HG02642 (cell line): ENCODE measurements around the gene BRD7.

Source experiments
- ATAC-seq: cut with Tn5 transposase; IDR thresholded peaks from one replicate; pipeline ENCODE4 v1.9.1; 2021; ENCODE audit warnings: mild to moderate bottlenecking; ENCODE audit not compliant: unreplicated experiment, poor library complexity

Gene BRD7

DNA sequence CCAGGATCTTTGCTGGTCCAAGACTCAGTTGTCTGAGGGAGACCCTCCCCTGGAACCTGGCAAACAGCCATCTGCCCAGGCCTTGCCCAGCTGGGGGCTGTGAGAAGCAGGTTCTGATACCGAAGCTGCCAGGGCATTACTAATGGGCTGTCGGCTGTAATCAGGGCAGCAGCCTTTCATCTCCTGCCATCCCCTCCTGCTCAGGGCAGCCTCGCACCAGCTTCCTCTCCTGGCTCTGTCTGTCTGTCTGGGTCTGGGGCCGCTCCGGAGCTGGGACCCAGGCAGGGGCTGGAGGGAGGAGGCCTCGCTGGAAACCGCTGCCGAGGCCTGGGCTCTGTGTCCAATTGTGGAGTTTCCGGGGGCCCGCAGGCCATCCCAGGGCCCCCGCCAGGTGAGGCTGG is 21.6 kb upstream of the BRD7 start:
- ATAC-seq, result no peak

DNA sequence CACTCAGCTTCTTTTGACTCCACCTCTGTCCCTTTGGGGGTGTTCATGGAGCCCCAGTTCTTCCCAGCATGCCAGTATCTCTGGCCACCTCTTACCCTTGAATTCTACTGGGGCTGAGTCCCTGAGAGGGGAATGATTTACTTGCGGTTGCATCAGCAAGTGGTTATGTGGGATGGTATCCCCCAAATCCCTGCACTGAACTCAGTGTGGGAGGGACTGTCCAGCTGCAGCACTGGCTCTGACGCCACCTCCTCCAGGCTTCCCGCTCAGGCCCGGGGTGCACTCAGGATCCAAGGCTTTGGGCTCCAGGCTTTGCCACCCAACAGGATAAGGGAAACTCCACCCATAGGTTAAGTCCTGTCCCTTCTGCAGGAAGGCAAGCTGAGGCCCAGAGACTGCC is 21.1 kb upstream of the BRD7 start:
- ATAC-seq, result no peak

DNA sequence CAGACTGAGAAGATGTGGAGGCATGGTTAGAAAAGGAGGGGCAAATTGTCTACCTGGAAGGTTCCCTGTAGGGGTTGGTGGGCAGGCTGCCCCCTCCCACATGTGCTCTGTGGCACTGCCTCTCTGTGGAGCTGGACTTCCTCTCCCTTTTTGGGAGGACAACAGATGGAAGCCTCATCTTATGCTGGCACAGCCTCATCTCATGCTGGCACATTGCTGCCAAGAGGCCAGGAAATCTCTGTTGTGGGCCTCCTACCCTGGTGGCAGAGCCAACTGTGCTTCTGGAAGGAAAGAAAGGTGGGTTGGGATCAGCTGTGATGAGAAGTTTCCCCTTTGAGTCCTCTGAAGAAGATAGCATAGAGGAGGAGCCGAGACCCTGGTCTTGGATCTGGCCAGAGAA is 19.7 kb upstream of the BRD7 start:
- no peak for ATAC-seq

DNA sequence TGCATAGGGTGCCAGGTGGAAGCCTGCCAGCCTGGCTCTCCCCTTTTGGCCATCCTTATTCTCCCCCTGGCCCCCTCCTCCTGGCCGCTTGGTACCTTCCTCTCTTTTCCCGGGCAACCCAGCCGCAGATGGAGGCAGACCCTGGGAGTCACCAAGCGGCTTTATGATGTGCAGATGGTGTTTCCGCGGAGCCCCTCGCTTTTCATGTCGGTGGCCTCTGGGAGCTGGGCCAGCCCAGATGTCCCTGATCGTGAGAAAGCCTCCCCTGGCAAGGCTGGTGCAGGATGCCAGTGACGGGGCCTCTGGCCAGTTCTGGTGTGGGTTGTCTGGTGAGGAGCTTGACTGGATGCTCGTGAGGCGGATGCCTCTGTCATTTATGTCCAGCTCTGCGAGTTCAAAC is 18.0 kb upstream of the BRD7 start:
- ATAC-seq, result no peak

DNA sequence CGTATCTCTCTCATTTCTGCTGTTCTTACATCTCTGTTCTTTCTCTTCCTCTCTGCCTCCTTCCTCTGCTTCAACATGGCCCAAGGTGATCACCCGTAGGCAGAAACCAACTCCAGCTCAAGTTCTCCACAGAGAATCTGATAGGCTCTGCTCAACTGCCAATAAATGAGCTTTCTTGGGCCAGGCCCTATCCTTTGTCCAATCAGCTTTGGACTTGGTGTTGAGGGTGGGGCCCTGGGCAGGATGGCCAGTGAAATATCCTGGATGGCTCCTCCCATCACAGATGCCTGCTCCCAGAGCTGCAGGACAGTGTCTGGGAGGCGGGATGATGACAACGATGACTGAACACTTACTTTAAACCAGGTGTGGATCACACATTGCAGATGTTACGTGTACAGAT is 17.4 kb upstream of the BRD7 start:
- ATAC-seq, result no peak

DNA sequence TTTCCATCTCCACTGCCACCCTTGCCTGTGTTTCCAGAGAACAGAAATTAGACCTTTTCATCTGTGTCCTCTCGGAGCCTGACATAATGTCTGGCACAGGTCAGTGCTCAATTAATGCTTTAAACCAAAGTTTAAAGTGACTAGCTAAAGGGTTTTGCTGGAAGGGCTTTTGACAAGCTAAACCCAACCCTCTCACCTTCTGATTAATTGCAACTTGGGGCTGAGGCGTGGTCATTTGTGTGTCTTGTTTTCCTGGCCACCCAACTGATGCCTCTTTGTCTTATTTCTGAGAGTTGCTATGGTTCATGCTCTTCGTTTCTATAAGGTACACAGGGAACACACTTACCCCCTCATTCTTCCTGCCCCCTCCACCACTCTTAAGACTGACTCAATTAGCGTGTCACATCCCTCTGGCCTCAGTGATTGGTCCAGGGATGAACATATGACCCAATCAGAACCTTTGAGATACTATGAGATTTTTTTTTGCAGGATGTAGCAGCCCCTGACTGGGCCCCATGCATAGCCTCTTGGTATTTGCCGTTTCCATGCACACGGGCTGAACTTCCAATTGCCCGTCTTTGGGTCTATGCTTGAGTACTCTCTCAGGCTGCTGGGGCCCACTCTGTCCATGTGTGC is 15.8 kb upstream of the BRD7 start:
- ATAC-seq, result no peak

DNA sequence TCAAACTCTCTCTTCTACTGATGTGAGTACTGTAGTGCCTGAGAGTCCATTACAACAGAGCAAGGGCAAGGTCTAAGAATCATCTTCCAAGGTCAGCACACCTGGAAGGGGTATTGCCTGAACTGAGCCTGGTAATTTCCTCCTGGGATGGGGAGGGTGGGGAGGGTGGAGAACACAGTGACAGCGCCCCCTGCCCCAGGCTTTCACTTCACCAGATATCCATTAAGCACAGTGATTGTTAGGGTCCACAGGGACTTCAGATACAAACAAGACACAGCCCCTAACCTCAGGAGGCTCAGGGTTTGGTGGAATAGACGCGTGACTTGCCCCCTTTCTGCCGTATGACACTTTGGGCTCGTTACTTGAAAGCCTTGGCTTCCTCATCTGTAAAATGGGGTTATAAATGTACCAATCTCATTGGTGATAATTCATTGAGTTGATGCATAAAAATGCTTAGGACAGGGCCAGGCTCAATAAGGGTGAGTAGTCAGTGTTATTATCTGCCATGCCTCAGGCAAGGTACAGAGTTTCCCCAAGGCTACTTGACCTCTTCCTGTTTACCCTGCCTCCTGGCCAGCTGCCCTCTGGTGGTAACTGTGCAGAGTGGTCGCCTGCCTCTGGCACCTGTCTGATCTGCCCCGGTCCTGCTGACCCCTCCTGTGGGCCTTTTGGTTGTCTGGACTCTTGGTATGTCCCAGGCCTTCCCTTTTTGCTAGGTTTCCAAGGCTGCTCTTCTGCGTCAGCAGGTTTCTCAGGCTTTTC is 13.1 kb upstream of the BRD7 start:
- ATAC-seq, result no peak

DNA sequence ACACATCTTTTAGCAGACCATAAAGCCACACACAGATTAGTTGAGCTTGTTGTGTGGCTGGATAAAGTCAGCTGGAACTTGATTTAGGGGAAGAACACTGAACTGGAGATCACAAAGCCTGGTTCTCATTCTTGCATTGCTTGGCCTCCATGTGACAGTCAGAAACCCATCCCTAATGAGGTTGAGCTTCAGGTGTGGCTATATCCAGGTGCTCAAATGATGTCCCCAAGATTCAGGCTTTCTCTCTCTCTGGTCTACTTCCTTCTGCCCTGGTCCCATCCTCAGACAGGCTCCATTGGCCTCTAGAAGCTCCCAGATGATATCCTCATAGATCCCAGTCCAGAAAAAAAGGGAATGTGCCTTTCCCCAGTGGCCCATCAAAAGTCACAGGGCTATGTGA is 9.6 kb upstream of the BRD7 start:
- ATAC-seq, result no peak

DNA sequence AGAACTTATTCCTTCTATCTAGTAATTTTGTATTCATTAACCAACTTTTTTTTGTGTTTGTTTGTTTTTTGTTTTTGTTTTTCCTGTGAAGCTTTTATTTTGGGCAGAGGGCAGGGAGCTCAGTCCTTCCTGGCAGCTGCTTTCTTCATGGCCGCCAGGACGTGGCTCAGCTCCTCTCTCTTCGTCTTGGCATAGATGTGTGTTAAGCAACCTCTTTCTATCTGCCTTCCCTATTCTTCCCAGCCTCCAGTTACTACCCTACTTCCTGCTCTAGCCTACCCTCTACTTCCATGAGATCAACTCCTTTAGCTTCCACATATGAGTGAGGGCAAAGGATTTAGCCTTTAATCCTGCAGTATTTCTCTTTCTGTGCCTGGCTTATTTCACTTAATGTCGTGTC is 8.2 kb upstream of the BRD7 start:
- ATAC-seq, result no peak

DNA sequence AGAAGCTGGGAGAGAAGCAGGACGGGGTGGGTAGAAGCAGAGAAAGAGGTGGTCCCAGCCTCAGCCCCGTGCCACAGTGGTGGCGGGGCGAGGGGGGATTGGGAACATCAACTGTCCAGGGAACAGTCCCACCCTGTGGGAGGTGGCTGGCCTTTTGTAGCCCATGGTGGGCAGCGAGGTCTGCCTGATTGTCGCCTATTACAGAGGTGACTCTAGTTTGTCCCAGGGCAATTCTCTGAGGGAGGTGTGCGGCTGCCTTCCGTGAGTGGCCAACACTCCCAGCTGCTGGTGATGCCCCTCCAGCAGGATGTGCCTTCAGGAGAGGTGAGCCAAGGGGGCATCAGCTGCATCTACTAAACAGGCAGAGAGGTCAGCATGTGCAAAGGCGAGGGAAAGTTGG is 5.0 kb upstream of the BRD7 start:
- no peak for ATAC-seq

DNA sequence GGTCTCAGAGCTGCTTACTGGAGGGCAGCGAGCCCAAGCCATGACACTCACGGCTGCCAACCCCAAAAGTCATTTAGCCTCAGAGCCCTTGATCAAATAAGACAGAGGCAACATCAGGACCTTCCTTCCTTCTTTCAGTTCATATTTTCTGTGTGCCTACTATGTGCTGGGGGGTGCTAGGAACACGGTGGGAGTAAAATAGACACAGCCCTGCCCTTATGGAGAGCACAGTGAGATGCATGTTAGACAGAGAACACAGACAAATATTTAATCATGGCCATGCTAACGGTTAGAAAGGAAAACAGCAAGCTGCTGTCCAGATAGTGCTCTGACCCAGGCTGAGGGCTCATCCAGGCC is 4.5 kb upstream of the BRD7 start:
- no peak for ATAC-seq

DNA sequence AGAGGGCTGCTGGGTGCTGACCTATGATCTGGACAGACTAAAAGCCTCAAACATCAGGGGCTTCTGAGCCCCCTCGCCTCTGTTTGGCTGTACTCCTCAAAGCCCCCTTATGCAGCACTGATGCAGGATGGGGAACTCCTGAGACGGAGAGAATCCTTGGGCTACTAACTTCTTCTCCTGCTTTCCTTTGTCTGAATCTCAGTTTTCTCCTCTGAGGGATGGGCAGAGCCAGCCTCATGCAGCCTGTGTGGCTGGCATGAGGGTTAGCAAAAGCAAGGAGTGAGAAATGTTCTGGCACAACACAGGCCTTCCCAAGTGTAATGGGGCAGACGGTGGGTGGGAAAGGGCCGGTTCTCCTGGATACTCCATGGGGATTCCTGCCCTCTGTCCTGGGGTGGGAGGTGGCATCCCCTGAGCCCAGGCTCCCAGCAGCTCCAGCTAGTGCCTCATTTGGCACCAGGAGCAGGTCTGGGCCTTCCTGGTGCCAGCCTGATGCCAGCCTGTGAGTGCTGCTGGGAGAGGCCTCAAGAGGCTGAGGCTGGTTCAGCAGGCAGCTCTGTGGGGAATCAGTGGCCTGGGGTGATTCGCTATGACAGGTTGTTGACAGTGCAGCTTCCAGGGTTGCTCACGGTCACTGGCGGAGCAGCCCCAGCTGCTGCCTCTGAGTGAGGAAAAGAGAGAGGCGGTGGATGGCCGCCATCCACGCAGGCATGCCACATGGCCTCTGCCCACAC is 4.0 kb upstream of the BRD7 start:
- ATAC-seq, result no peak

DNA sequence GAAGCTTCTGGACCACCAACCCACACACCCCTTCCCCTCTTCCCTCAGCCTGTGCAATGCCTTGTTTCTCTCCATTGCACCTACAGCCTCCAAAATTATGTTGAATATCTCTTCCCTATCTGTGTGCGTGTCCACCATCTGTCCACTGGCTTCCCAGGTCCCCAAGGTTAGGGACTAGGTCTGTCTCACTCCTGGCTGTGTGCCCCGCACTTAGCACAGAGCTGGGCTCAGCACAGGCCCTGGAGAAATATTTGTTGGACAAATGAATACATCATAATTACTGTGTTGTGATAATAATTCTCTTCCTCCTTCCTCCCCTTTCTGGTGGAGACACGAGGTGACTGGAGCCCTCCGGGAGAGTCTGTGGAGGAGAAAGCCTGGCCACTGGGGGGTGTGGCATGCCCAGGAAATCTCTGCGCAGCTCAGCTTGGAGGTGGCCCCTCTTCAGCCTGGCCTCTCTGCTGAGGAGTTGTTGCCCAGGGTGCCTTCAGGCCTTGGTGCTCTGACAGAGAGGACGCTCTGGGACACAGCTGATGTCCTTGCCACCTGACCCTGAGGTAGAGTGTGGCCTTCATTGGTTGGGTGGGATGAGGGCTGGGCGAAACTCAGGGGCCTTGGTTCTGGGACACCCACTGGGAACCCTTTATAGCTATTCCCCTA is 3.3 kb upstream of the BRD7 start:
- ATAC-seq, result no peak

DNA sequence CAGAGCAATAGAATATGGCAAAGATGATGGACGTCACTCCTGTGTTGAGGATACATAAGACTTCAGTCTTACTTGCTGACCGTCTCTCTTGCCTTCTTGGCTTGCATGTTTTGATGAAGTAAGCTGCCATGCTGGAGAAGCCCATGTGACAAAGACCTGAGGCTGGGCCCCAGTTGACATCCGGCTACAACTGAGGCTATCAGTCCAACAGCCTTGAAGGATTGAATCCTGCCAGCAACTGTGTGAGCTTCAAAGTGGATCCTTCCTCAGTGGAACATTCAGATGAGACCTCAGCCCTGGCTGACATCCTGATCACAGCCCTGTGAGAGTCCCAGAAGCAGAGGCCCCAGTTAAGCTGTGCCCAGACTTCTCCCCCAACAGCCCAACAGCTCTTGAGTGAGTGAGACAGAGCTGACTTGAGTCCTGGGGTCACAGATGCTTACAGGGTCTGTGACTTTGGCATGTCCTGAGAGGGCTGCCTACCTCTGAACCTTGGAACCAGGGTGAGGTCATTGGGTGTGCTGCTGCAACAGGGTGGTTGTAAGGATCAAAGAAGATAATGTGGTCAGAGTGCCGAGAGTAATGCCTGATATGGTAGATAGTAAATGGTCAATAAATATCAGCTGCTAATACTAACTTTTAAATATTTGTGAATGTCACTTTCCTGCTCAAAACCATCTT is 2.4 kb upstream of the BRD7 start:
- ATAC-seq, result no peak

DNA sequence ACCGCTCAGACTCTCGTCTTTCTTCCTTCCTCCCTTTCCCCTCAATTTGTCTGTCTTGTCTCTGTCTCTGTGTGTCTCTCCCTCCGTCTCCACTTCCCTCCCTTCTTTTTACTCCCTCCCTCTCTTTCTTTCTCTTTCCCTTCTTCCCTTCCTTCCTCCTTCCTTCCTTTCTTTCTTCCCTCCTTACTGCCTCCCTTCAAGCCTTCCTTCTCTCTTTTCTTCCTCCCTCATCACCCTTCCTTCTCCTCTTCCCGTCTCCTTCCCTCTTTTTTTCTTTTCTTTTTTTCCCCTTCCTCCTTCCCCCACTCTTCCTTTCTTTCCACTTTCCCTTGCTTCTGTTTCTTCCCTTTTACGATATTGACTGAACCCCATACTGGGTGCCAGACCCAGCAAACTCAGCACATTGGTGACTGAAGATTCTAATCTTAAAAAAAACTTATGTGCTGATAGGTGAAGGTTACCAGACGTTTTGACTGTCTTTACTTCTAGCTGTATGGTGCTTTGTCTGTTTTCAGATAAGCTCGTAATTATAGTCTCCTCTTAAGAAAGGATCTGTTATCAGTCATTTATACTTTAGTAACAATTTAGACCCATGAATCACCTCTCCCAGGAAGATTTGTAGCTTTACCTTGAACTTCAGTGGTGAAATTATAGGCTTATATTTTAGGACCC is 481 bp upstream of the BRD7 start:
- no peak for ATAC-seq

DNA sequence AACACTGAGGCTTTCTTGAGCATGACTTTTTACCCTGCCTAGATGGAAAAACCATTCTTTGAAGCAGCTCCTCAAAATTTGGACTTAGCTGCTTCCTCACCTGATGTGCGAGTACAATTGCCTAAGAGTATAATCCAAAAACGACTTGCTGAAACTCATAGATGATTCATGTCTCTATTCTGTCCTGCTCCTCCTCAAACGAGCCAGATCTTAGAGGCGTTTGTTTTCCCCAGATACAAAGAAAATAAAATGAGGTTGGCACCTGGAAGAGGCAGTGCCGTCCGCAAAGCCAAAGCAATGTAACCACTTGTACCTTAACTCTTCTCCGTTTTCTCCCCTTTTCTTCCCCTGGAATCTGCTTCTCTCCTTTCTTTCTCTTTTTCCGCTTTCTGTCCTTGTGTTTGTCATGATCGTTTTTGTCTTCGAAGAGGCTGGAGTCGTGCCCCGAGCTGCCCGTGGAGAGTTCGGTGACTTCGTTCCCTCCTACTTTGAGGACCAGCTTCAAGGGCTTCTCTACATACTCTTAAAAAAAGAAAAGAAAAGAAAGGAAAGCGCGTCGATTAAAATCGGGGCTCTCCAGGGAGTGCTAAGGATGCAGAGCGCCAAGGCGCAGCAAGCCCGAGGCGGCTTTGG is 895 bp downstream of the BRD7 start:
- ATAC-seq, result no peak

DNA sequence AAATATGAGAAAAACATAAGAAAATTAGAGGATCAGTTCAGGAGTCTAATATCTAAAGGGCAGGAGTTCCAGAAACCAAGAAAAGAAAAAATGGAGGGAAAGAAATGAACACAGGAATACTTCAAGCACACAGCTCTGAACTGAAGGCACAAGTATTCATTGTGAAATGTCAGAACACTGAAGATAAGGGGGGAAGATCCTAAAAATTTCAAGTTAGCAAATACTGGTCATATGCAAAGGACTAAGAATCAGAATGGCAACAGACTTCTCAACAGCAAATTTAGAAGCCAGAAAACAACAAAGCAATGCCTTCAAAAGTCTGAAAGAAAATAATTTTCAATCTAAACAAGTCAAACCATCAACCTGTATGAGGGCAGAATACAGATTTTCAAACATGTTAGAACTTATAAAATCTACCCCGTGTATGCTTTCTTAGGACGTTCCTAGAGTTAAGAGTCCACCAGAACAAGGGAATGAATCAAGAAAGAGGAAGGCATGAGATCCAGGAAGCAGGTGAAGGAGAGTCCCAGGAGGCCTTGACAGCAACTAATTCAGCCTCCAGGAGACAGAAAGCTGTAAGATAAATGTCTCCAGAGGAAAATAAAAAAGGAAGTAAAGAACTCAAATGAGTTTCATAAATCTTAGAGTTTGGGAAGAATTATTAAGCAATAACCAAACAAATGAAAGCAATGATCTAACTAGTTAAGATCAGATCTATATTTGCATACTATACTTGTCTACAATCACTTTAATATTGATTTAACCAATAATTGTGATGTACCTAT is 2.8 kb downstream of the BRD7 start:
- no peak for ATAC-seq

DNA sequence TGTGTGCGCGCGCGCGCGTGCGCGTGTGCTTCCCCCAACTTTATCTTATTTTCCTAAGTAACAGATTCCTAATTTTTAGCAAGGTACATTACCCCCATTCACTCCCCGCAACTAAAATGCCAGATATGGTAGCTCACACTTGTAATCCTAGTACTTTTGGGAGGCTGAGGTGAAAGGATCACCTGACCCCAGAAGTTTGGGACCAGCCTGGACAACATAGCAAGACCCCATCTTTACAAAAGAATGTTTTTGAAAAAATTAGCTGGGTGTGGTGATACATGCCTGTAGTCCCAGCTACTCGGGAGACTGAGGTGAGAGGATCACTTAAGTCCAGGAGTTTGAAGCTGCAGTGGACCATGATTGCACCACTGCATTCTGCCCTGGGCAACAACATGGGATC is 5.1 kb downstream of the BRD7 start:
- no peak for ATAC-seq

DNA sequence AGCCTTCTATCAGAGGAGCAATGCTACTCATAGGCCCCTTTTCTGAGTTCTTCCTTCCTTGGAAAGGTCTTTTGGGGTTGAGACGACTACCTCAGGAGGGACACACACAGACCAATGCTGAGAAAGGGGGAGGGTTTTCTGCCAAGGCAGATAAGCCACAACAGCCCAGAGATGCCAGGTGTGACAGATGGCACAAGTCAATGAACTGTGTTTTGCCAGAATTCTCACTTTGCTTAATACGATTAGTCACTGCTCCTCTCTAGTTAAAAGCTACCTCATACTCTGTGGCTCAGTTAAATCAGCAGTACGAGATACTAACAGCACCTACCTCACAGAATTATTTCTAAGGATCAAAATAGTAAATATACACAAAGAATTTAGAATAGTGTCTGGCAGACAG is 8.0 kb downstream of the BRD7 start:
- no peak for ATAC-seq
